Adipocyte (in vitro differentiated cells): ENCODE measurements around the gene ANKMY2.
A peak's percentile ranks its signal among the peaks of the same experiment; 100 is the strongest.

ENCODE experiments used
- DNase-seq: peaks from one replicate; pipeline ENCODE4 v3.0.0-alpha.2; 2015; ENCODE audit warnings: low read depth
- H3K27me3 ChIP-seq: replicated peaks from 2 replicates; pipeline ENCODE4 v1.7.0; 2013; ENCODE audit warnings: mild to moderate bottlenecking, low read length, moderate library complexity; ENCODE audit not compliant: control insufficient read depth, insufficient read depth
- H3K36me3 ChIP-seq: 2 replicates; pipeline ENCODE4 v1.7.0; 2013; ENCODE audit warnings: low read length, mild to moderate bottlenecking, moderate library complexity; ENCODE audit not compliant: control insufficient read depth, insufficient read depth, severe bottlenecking
- H3K4me1 ChIP-seq: 2 replicates; pipeline ENCODE4 v1.7.0; 2013; ENCODE audit warnings: mild to moderate bottlenecking, low read length, moderate library complexity; ENCODE audit not compliant: control insufficient read depth, insufficient read depth
- H3K4me3 ChIP-seq: 2 replicates; pipeline ENCODE4 v1.7.0; 2013; ENCODE audit warnings: mild to moderate bottlenecking, low read length, moderate library complexity
- H3K9ac ChIP-seq: 2 replicates; pipeline ENCODE4 v1.7.0; 2013; ENCODE audit warnings: mild to moderate bottlenecking, low read length, moderate library complexity
- H3K9me3 ChIP-seq: 2 replicates; pipeline ENCODE4 v1.7.0; 2013; ENCODE audit warnings: mild to moderate bottlenecking, low read length, moderate library complexity; ENCODE audit not compliant: control insufficient read depth

Gene ANKMY2

DNA sequence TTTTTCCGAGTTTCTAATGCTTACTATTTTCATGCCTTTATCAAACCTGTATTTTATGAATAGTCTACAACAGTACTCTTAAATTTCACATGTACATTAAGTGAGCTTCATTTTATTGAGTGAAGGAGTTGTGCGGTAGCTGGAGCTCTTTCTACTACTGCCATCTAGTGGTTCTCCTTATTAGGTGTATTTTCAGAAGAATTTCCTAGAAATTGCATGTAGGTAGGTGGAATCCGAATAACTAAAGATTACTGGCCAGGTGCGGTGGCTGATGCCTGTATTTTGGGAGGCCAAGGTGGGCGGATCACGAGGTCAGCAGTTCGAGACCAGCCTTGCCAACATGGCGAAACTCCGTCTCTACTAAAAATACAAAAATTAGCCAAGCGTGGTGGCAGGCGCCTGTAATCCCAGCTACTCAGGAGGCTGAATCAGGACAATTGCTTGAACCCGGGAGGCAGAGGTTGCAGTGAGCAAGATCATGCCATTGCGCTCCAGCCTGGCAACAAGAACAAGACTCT, 80.6 kb downstream of the ANKMY2 start:
- Histone ChIP-seq H3K9me3 (no peaks in the 10 kb centered on the region), H3K4me3 (no peak overlapping the region), H3K27me3 (no peaks in the 10 kb centered on the region), H3K4me1 (no peaks in the 10 kb centered on the region), H3K9ac (no peak overlapping the region), H3K36me3 (no peaks in the 10 kb centered on the region)
- DNase-seq = peak; percentile 84

DNA sequence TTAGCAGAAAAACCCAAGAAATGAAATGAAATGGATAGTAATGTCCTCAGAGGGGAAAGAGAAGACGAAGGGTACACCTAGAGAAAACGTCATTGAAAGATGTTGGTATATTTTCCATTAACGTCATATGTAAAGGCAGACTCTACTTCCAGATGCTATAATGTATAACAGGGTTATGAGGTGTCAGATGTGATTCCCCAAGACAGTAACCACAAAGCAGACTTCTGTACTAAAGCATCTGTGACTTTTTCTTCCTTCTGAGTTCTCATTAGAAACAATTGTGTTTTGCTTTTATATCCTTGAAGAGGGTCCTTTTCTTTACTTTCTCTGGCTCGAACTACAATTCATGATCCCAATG, 81.6 kb downstream of the ANKMY2 start:
- Histone ChIP-seq H3K4me3 (no peak overlapping the region), H3K27me3 (no peaks in the 10 kb centered on the region)
- DNase-seq = no peak

DNA sequence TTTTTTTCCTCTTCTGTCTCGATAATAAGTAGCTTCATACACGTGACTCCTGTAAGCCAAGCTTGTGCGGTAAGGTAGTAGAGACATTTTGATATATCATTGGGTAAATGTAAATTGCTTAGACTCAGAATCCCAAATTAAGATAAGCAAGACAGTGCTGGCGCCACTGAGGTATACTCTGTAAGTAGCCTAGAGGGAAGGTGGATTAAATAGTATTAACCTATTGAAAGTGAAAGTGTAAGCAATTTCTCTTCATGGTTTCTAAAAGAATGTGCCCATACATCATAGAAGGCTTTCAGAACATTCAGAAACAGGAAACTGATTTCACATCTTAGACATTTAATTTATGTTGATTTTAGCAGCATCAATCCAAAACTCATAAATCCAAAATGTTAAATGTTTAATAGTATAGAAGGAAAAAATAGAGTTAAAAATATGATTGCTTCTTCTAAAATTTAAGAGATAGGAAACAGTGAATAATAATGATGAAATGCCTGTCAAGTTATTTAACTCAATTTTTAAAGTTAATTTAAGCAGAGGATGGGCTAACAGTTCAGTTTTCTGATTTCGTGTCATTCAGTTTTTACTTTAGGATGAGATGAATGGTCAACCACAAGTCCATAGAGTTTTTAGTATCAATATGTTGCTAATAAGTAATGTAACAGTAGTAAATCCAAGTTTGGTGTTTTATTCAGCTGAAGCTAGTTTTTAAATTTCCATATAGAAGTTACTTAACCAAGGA, 82.1 kb downstream of the ANKMY2 start:
- no peak overlapping the region for H3K4me3 ChIP-seq

More for the DNA sequence above, 81.6 kb downstream of the ANKMY2 start:
- no peaks in the 10 kb centered on the region for H3K4me1 ChIP-seq
- no peaks in the 10 kb centered on the region for H3K9me3 ChIP-seq
- no peaks in the 10 kb centered on the region for H3K36me3 ChIP-seq
- no peak overlapping the region for H3K9ac ChIP-seq

DNA sequence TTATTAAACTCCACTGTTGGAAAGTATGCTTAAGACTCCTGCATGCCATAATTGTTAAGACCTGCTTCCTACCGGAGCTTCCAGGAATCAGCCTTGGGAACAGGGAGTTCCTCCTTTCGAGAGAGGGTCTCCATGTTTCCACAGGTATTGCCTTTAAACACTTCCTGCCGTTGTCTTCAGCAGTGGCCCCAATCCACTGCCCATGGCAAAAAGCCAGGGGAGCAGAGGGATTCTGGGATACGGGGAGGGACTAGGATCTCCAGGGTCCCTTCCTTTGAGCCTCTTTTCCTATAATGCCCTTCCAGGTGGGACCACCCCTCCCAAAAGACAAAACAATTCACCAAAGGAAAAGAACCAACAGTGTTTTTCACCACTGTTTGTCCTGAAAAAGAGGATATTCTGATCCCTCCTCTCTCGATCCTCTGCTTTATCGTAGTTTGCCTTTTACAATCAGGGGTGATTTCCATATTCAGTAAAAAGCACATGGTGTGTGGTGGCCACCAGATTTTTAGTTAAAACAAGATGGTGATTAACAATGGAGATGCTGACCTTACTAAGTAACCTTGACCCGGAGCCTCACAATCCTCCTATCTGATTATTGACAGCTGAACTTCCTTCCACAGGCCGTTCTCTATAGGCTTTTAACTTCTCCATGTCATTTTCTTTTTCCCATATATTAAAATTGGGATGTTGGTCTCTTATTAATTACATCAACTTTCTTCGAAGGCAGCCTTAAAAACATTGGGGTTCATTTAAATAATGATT, 82.9 kb downstream of the ANKMY2 start:
- no peaks in the 10 kb centered on the region for H3K4me1 ChIP-seq
- no peaks in the 10 kb centered on the region for H3K36me3 ChIP-seq
- H3K27me3 ChIP-seq = no peaks in the 10 kb centered on the region
- no peak overlapping the region for H3K4me3 ChIP-seq
- DNase-seq = no peak
- no peaks in the 10 kb centered on the region for H3K9me3 ChIP-seq
- H3K9ac ChIP-seq = no peak overlapping the region

More for the DNA sequence above, 82.1 kb downstream of the ANKMY2 start:
- Histone ChIP-seq H3K9me3 (no peaks in the 10 kb centered on the region), H3K9ac (no peak overlapping the region), H3K4me1 (no peaks in the 10 kb centered on the region), H3K36me3 (no peaks in the 10 kb centered on the region), H3K27me3 (no peaks in the 10 kb centered on the region)
- no peak for DNase-seq

DNA sequence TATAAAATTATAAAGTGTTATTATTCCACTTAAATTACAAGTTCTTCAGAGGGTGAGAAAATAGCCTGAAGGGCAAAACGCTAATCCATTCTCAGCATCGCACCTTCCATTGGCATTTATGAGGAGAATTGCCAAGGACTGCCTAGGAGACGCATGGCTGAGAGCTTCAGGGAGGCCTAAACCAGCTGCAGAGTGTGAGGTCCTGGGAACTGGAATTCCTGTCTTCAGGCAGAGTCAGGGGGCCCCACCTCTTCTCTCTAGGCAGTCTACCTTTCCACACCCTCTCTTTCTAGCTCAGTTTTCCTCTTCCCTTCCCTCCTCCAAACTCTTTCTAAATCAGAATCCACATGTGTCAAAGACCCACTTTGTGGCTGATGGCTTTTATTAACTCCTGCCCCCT, 83.6 kb downstream of the ANKMY2 start:
- H3K27me3 ChIP-seq = no peaks in the 10 kb centered on the region
- no peak overlapping the region for H3K4me3 ChIP-seq
- H3K9ac ChIP-seq = no peak overlapping the region
- H3K36me3 ChIP-seq = no peaks in the 10 kb centered on the region
- no peak for DNase-seq
- no peaks in the 10 kb centered on the region for H3K9me3 ChIP-seq
- H3K4me1 ChIP-seq = no peaks in the 10 kb centered on the region

DNA sequence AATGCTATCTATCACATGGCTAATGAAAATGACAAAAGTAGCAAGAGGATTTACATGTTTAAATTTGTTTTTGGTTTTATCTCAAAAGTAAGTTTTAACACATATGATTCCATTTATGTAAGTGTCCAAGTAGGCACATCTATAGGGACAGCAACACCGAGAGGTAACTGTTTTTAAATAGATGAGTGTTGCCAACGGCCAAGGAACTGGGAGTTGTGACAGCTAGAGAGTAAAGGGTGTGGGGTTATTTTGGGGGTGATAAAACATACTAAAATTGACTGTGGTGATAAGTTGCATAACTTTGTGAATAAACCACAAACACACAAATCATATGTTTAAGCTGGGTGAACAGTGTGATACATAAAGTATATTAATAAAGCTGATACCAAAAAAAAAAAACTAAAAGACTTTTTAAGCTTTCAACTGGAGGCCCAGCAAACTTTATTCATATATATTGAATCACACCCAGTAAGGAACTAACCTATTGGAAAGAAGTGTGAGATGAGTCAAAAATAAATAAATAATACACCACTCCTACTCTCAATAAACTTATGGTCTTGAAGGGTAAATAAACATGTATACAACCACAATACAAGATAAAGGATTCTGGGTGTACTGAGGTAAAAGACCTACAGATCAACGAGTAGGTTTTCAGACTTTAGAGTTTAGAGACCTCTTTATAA, 85.9 kb downstream of the ANKMY2 start:
- Histone ChIP-seq H3K4me3 (no peak overlapping the region), H3K4me1 (no peaks in the 10 kb centered on the region), H3K9ac (no peak overlapping the region), H3K9me3 (no peaks in the 10 kb centered on the region), H3K36me3 (no peaks in the 10 kb centered on the region), H3K27me3 (no peaks in the 10 kb centered on the region)
- DNase-seq = no peak

DNA sequence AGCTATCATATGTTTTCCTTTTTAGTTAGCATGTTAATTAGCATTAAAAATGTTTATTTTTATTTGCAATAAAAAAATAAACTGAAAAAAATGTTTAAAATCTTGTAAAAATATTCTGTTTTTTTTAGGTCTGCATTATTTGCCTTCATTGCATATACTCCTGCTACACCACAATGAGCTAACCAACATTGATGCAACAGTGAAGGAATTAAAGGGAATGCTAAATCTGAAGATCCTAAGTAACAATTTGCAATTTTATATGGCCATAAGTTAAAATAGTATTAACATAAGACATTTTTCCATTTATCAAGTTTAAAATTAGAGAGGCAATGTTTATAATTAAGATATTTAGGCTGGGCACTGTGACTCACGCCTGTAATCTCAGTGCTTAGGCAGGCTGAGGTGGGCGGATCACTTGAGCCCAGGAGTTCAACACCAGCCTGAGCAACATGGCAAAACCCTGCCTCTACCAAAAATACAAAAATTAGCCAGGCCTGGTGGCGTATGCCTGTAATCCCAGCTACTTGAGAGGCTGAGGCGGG, 86.7 kb downstream of the ANKMY2 start:
- Histone ChIP-seq H3K4me3 (no peak overlapping the region), H3K36me3 (no peaks in the 10 kb centered on the region), H3K4me1 (no peaks in the 10 kb centered on the region), H3K27me3 (no peaks in the 10 kb centered on the region), H3K9me3 (no peaks in the 10 kb centered on the region), H3K9ac (no peak overlapping the region)
- no peak for DNase-seq

DNA sequence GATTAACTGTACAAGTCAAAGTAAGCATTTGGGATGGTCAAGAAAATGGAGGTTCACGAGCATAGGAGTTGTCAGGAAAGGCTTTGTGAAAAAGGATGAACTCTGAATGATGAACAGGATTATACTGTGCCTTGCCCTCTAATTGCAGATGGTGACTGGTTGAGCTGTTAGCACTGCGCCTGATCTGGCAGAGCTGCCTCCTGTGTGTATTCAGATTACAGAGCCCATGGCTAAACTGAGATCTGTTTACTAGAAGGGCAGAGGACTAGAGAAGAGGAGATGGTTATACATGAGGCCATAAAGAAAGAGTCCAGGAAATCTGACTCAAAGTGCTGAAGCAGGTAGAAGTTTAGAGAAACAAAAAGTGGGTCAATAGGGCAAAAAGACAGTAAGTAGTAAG, 89.2 kb downstream of the ANKMY2 start:
- DNase-seq = no peak
- no peak overlapping the region for H3K4me3 ChIP-seq
- H3K4me1 ChIP-seq = no peaks in the 10 kb centered on the region
- H3K27me3 ChIP-seq = no peaks in the 10 kb centered on the region
- H3K36me3 ChIP-seq = no peaks in the 10 kb centered on the region
- no peak overlapping the region for H3K9ac ChIP-seq
- no peaks in the 10 kb centered on the region for H3K9me3 ChIP-seq

DNA sequence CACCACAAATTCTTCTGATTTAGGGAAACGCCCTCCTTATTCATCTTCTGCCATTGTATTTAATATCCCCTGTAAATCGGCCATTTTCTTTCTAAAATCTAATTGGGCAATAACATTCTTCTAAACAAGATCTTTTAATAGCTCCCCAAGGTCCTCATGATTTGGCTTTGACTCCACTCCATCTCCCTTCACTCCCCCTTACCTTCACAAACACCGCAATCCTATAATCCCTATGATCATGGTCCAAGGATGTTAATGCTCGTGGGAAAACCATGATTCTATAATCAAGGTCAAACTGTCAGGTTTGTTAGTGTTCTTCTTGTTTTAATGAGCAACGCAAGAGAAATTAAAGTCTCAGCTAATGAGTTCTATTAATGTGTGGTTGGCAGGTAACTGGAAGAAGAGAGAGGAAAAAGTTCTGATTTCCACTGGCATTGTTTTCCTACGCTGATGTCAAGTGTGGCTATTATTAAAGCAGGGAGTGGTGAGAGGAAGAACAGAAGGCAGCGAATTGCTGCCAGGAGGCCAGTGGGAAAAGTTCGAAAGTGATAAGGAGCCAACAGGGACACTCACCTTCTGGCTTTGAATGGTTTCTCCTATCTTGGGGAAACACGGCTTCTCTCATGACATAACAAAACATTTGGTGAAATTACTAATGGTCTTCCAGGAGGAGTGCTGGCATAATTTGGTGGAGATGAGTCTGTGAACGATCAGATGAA, 90.9 kb downstream of the ANKMY2 start:
- no peak for DNase-seq
- Histone ChIP-seq H3K9me3 (no peaks in the 10 kb centered on the region), H3K4me1 (no peaks in the 10 kb centered on the region), H3K9ac (no peak overlapping the region), H3K36me3 (no peaks in the 10 kb centered on the region), H3K27me3 (no peaks in the 10 kb centered on the region), H3K4me3 (no peak overlapping the region)

DNA sequence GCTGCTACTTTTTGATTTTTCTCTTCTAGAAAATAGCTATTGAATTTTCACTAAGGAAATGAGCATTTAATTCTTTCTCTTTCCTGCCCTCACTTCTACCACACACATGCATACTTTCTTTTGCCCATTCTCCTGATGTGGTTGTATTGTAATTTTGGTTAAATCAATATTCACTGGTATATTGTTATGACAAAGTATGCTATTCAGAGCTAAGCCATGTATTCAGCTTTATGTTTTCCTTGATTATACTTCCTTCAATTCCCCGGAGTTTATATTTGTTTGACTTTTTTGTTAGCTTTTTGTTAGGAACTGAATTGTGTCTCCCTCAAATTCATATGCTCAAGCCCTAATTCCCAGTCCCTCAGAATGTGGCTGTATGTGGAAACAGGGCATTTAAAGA, 94.9 kb downstream of the ANKMY2 start:
- no peak overlapping the region for H3K9ac ChIP-seq
- no peaks in the 10 kb centered on the region for H3K36me3 ChIP-seq
- no peaks in the 10 kb centered on the region for H3K27me3 ChIP-seq
- no peak for DNase-seq
- no peaks in the 10 kb centered on the region for H3K4me1 ChIP-seq
- no peaks in the 10 kb centered on the region for H3K9me3 ChIP-seq
- no peak overlapping the region for H3K4me3 ChIP-seq
